Tibial nerve (tissue), 4 donors: ENCODE results near the gene YTHDF1.

Source experiments
- CTCF ChIP-seq, 5 experiments: fragments of 200-600 bp in 3 of 5; fragments of 450-650 bp in 2 of 5; sonication (generic) in 3 of 5; IDR thresholded peaks; one replicate each; pipeline ENCODE4 v1.5.1; 2016 to 2019; ENCODE audit warnings: antibody characterized with exemption in 5 of 5, mild to moderate bottlenecking in 3 of 5, moderate library complexity in 2 of 5
- EP300 ChIP-seq, 2 donors: sonication (generic); formaldehyde crosslinking; IDR thresholded peaks; one replicate each; pipeline ENCODE4 v1.6.1; 2017; ENCODE audit warnings: antibody characterized with exemption in 2 of 2, mild to moderate bottlenecking in 1 of 2
- POLR2A ChIP-seq, 2 donors: fragments of 450-650 bp; IDR thresholded peaks; one replicate each; pipeline ENCODE4 v1.6.1; 2017; ENCODE audit warnings: antibody characterized with exemption in 2 of 2, mild to moderate bottlenecking in 2 of 2, moderate library complexity in 2 of 2

GRCh38 chr20:63219866-63220521, 4.1 kb upstream of the YTHDF1 start:
- no peak for TF ChIP-seq CTCF (IDR thresholded peaks at IDR 0.05)
- TF ChIP-seq EP300 (IDR thresholded peaks at IDR 0.05): no peak
- TF ChIP-seq POLR2A (IDR thresholded peaks at IDR 0.05): no peak
